ENCODE results near the gene PIK3R6.

- TF ChIP-seq, protein P1, sequence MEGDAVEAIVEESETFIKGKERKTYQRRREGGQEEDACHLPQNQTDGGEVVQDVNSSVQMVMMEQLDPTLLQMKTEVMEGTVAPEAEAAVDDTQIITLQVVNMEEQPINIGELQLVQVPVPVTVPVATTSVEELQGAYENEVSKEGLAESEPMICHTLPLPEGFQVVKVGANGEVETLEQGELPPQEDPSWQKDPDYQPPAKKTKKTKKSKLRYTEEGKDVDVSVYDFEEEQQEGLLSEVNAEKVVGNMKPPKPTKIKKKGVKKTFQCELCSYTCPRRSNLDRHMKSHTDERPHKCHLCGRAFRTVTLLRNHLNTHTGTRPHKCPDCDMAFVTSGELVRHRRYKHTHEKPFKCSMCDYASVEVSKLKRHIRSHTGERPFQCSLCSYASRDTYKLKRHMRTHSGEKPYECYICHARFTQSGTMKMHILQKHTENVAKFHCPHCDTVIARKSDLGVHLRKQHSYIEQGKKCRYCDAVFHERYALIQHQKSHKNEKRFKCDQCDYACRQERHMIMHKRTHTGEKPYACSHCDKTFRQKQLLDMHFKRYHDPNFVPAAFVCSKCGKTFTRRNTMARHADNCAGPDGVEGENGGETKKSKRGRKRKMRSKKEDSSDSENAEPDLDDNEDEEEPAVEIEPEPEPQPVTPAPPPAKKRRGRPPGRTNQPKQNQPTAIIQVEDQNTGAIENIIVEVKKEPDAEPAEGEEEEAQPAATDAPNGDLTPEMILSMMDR (optimal IDR thresholded peaks at IDR 0.05 in 1 of 3, IDR thresholded peaks at IDR 0.05 in 1 of 3, conservative IDR thresholded peaks at IDR 0.05 in 1 of 3; ENCODE audit: extremely low read depth in 1 of 3, insufficient read depth in 2 of 3, low read length in 3 of 3): no peak
- no peak for TF ChIP-seq EZH2 (IDR thresholded peaks at IDR 0.05; ENCODE audit: low read length)
Observed at GRCh38 chr17:8828517-8828875, 39.0 kb downstream of the PIK3R6 start.
